ENCODE data around the gene SEC11C. TPM values are rescaled to one million over a fixed set of nuclear protein-coding genes. Genes with fewer than 3 reads are reported as not detected.

Gene SEC11C
- total and polyA plus RNA-seq, 2 of the 8 experiments (the other 6 are each of a cell fraction or from before 2014, with no cell fraction given): 27.1 to 59.3 TPM

GRCh38 chr18:59109375-59109774, 30.3 kb upstream of the SEC11C start:
- no peak for FAIRE-seq
- H3K9ac ChIP-seq (replicated peaks in 1 of 4; ENCODE audit: extremely low read depth in 1 of 4, low read depth in 3 of 4, low read length in 3 of 4): no peak overlapping the region; a peak in 1 of 7 replicates

More at GRCh38 chr18:59109375-59109774, 30.3 kb upstream of the SEC11C start:
- 90% methylated on average over 6 of the region's 6 CpGs; no CpG with 5 or more reads in 1 of the 2 experiments for WGBS, 2 experiments (ENCODE audit: extremely low coverage in 1 of 2, insufficient coverage in 1 of 2, insufficient read length in 1 of 2, insufficient replicate concordance in 2 of 2, low coverage in 1 of 2, low lambda C conversion rate in 2 of 2, missing lambda C conversion rate in 1 of 2)
- Histone ChIP-seq H4K91ac (replicated peaks; ENCODE audit: insufficient read length, low read length) (no peak overlapping the region), H3K23me2 (ENCODE audit: low read depth, low read length) (no peaks in the 10 kb centered on the region), H3K9me3 (ENCODE audit: insufficient read depth in 2 of 2, low read depth in 1 of 2, low read length in 1 of 2) (no peaks in the 10 kb centered on the region), H4K5ac (ENCODE audit: insufficient read length, low read depth, low read length) (no peak overlapping the region), H3K79me1 (ENCODE audit: low read depth, low read length) (no peaks in the 10 kb centered on the region), H3K79me2 (ENCODE audit: control insufficient read depth in 1 of 2, insufficient read depth in 2 of 2, low read length in 2 of 2) (no peaks in the 10 kb centered on the region), H3K27me3 (replicated peaks in 1 of 4; ENCODE audit: control insufficient read depth in 3 of 4, extremely low read depth in 1 of 4, insufficient read depth in 3 of 4, low read length in 3 of 4) (no peaks in the 10 kb centered on the region), H3K36me3 (ENCODE audit: control insufficient read depth in 2 of 4, insufficient read depth in 4 of 4, low read length in 3 of 4) (no peaks in the 10 kb centered on the region), H4K20me1 (replicated peaks in 1 of 2; ENCODE audit: control insufficient read depth in 1 of 2, insufficient read depth in 2 of 2, low read length in 2 of 2) (no peaks in the 10 kb centered on the region), H2AFZ (ENCODE audit: low read length) (0 out of 2 replicates have a peak overlapping the region, but pooled peaks have one; percentile 5), H3K4me1 (replicated peaks in 1 of 4; ENCODE audit: control insufficient read depth in 3 of 4, insufficient read depth in 4 of 4, low read length in 3 of 4) (no peaks in the 10 kb centered on the region), H2BK120ac (replicated peaks; ENCODE audit: low read depth, low read length) (no peak overlapping the region), H2BK20ac (ENCODE audit: low read length) (no peak overlapping the region), H3K14ac (ENCODE audit: insufficient read length) (no peak overlapping the region), H2BK12ac (ENCODE audit: low read depth, low read length) (no peak overlapping the region), H3K4me3 (ENCODE audit: extremely low read depth in 1 of 4, insufficient read depth in 2 of 4, low read depth in 3 of 4, low read length in 4 of 4) (no peak overlapping the region), H3K4ac (replicated peaks; ENCODE audit: insufficient read length, low read depth, low read length) (no peak overlapping the region), H2BK15ac (ENCODE audit: low read length) (no peak overlapping the region), H2BK5ac (ENCODE audit: low read depth, low read length) (no peak overlapping the region), H3K23ac (ENCODE audit: insufficient read length) (no peak overlapping the region), H3K4me2 (ENCODE audit: insufficient read depth in 1 of 2, low read depth in 2 of 2, low read length in 2 of 2) (no peak overlapping the region), H3K27ac (ENCODE audit: low read depth, low read length) (no peak overlapping the region), H3K56ac (replicated peaks; ENCODE audit: insufficient read length, low read depth, low read length) (no peak overlapping the region), H4K8ac (ENCODE audit: extremely low read depth, insufficient read depth, low read length) (no peak overlapping the region), H2AK5ac (ENCODE audit: low read depth, low read length) (no peak overlapping the region), H3K18ac (ENCODE audit: extremely low read depth, low read length) (no peak overlapping the region)
- ChIA-PET POLR2A (ENCODE audit: partially characterized antibody) (no interaction called here), CTCF (ENCODE audit: partially characterized antibody) (no interaction called here)
- TF ChIP-seq ASH2L (IDR thresholded peaks at IDR 0.05; ENCODE audit: low read length) (no peak), HDAC6 (IDR thresholded peaks at IDR 0.05; ENCODE audit: low read depth, low read length) (no peak), PHF8 (conservative IDR thresholded peaks at IDR 0.05; ENCODE audit: low read depth, low read length) (no peak), HDAC2 (IDR thresholded peaks at IDR 0.05; ENCODE audit: borderline replicate concordance in 1 of 2, low read depth in 2 of 2, low read length in 2 of 2) (no peak), CBX5 (IDR thresholded peaks at IDR 0.05; ENCODE audit: low read depth, low read length) (no peak), RFX5 (IDR thresholded peaks at IDR 0.05; ENCODE audit: borderline replicate concordance, low read depth, low read length) (no peak), KDM1A (IDR thresholded peaks at IDR 0.05; ENCODE audit: borderline replicate concordance, low read length) (no peak), TCF12 (IDR thresholded peaks at IDR 0.05; ENCODE audit: low read depth, low read length) (no peak), CHD2 (IDR thresholded peaks at IDR 0.05; ENCODE audit: low read length) (no peak)
- no peak for DNase-seq (ENCODE audit: low read depth in 1 of 2, low spot score in 2 of 2)
